ENCODE results near the gene TSPAN16.
"Not testable (repeated sequence)": the region's sequence is repeated elsewhere in the genome, so short reads cannot be mapped to it uniquely, and the experiment has no call there.

TSPAN16 gene

GRCh38 chr19:11347546-11348039 lies 51.6 kb downstream of the TSPAN16 start:
- Histone ChIP-seq H2BK120ac (ENCODE audit: insufficient read depth, low read length, poor library complexity) (no peak overlapping the region), H3K4me2 (ENCODE audit: low read length) (no peak overlapping the region), H3K4ac (ENCODE audit: low read depth, low read length) (no peak overlapping the region), H4K91ac (ENCODE audit: low read depth, low read length) (no peak overlapping the region), H4K12ac (ENCODE audit: low read depth, low read length) (no peak overlapping the region), H2BK12ac (ENCODE audit: low read length) (no peak overlapping the region), H2AFZ (ENCODE audit: insufficient read depth, low read length, poor library complexity) (no peak overlapping the region), H3K4me1 (ENCODE audit: control insufficient read depth in 1 of 2, insufficient read depth in 2 of 2, low read length in 2 of 2) (peaks cover 6 to 7% of the 10 kb centered on the region in 2 experiments), H3K79me1 (ENCODE audit: low read length) (peaks cover 3% of the 10 kb centered on the region), H3K79me2 (ENCODE audit: control insufficient read depth, insufficient read depth, low read length, poor library complexity) (no peaks in the 10 kb centered on the region), H3K23ac (ENCODE audit: low read length) (no peak overlapping the region), H2AK5ac (ENCODE audit: low read length) (no peak overlapping the region), H2BK5ac (ENCODE audit: low read depth, low read length, poor library complexity) (no peak overlapping the region), H3K9me3 (ENCODE audit: insufficient read depth, low read depth, low read length) (peaks cover 11% of the 10 kb centered on the region), H3K27ac (ENCODE audit: low read depth, low read length) (no peak overlapping the region), H3K14ac (ENCODE audit: low read length) (no peak overlapping the region), H3K36me3 (ENCODE audit: control insufficient read depth in 1 of 2, insufficient read depth in 2 of 2, low read length in 2 of 2) (no peaks in the 10 kb centered on the region), H3K9ac (ENCODE audit: low read length) (no peak overlapping the region), H3K4me3 (ENCODE audit: low read depth, low read length) (no peak overlapping the region), H3K27me3 (ENCODE audit: insufficient read depth, low read length) (no peaks in the 10 kb centered on the region), H3K18ac (ENCODE audit: low read length) (no peak overlapping the region), H4K8ac (ENCODE audit: low read depth, low read length) (no peak overlapping the region)
- no peak for DNase-seq
- WGBS (ENCODE audit: extremely low coverage, insufficient coverage, insufficient read length) = no CpG with 5 or more reads among the region's 7 CpGs

- H2BK120ac ChIP-seq (ENCODE audit: insufficient read depth, low read length, poor library complexity) = no peak overlapping the region
- H3K23ac ChIP-seq (ENCODE audit: low read length) = no peak overlapping the region
- H2AFZ ChIP-seq (ENCODE audit: insufficient read depth, low read length, poor library complexity) = no peak overlapping the region
- H4K91ac ChIP-seq (ENCODE audit: low read depth, low read length) = no peak overlapping the region
- DNase-seq = no peak
- no peak overlapping the region for H3K9ac ChIP-seq (ENCODE audit: low read length)
- no peak overlapping the region for H2BK5ac ChIP-seq (ENCODE audit: low read depth, low read length, poor library complexity)
- H3K4me3 ChIP-seq (ENCODE audit: low read depth, low read length) = no peak overlapping the region
- no peak overlapping the region for H3K27ac ChIP-seq (ENCODE audit: low read depth, low read length)
- peaks cover 3% of the 10 kb centered on the region for H3K79me1 ChIP-seq (ENCODE audit: low read length)
- H3K79me2 ChIP-seq (ENCODE audit: control insufficient read depth, insufficient read depth, low read length, poor library complexity) = no peaks in the 10 kb centered on the region
- H3K27me3 ChIP-seq (ENCODE audit: insufficient read depth, low read length) = no peaks in the 10 kb centered on the region
- H4K12ac ChIP-seq (ENCODE audit: low read depth, low read length) = no peak overlapping the region
- H2BK12ac ChIP-seq (ENCODE audit: low read length) = no peak overlapping the region
- H3K4me1 ChIP-seq (ENCODE audit: control insufficient read depth in 1 of 2, insufficient read depth in 2 of 2, low read length in 2 of 2) = peaks cover 6 to 7% of the 10 kb centered on the region in 2 experiments
- no peak overlapping the region for H3K4me2 ChIP-seq (ENCODE audit: low read length)
- H2AK5ac ChIP-seq (ENCODE audit: low read length) = no peak overlapping the region
- H3K18ac ChIP-seq (ENCODE audit: low read length) = no peak overlapping the region
- no CpG with 5 or more reads among the region's 4 CpGs for WGBS (ENCODE audit: extremely low coverage, insufficient coverage, insufficient read length)
- no peak overlapping the region for H3K4ac ChIP-seq (ENCODE audit: low read depth, low read length)
- H3K36me3 ChIP-seq (ENCODE audit: control insufficient read depth in 1 of 2, insufficient read depth in 2 of 2, low read length in 2 of 2) = no peaks in the 10 kb centered on the region
- H3K9me3 ChIP-seq (ENCODE audit: insufficient read depth, low read depth, low read length) = peaks cover 11% of the 10 kb centered on the region
- H3K14ac ChIP-seq (ENCODE audit: low read length) = no peak overlapping the region
- no peak overlapping the region for H4K8ac ChIP-seq (ENCODE audit: low read depth, low read length)
These were observed 53.2 kb downstream of the TSPAN16 start for GRCh38 chr19:11349171-11349570.

GRCh38 chr19:11354102-11354501 lies 58.1 kb downstream of the TSPAN16 start:
- H3K9me3 ChIP-seq (ENCODE audit: insufficient read depth, low read depth, low read length); H2AK5ac ChIP-seq (ENCODE audit: low read length); H2AFZ ChIP-seq (ENCODE audit: insufficient read depth, low read length, poor library complexity); H3K23ac ChIP-seq (ENCODE audit: low read length); H3K4me2 ChIP-seq (ENCODE audit: low read length); H2BK12ac ChIP-seq (ENCODE audit: low read length); H2BK120ac ChIP-seq (ENCODE audit: insufficient read depth, low read length, poor library complexity); H4K12ac ChIP-seq (ENCODE audit: low read depth, low read length); H3K4me1 ChIP-seq (ENCODE audit: control insufficient read depth in 1 of 2, insufficient read depth in 2 of 2, low read length in 2 of 2); H3K14ac ChIP-seq (ENCODE audit: low read length); H3K18ac ChIP-seq (ENCODE audit: low read length); DNase-seq; H3K79me1 ChIP-seq (ENCODE audit: low read length); H4K8ac ChIP-seq (ENCODE audit: low read depth, low read length); H3K4me3 ChIP-seq (ENCODE audit: low read depth, low read length); H3K9ac ChIP-seq (ENCODE audit: low read length); H3K36me3 ChIP-seq (ENCODE audit: control insufficient read depth in 1 of 2, insufficient read depth in 2 of 2, low read length in 2 of 2); H3K4ac ChIP-seq (ENCODE audit: low read depth, low read length); H3K79me2 ChIP-seq (ENCODE audit: control insufficient read depth, insufficient read depth, low read length, poor library complexity); H3K27me3 ChIP-seq (ENCODE audit: insufficient read depth, low read length); H3K27ac ChIP-seq (ENCODE audit: low read depth, low read length); H4K91ac ChIP-seq (ENCODE audit: low read depth, low read length); H2BK5ac ChIP-seq (ENCODE audit: low read depth, low read length, poor library complexity): not testable (repeated sequence)
- WGBS (ENCODE audit: extremely low coverage, insufficient coverage, insufficient read length) = no CpG with 5 or more reads among the region's 4 CpGs

GRCh38 chr19:11355160-11356073 lies 59.5 kb downstream of the TSPAN16 start, which contains the start of gene PLPPR2:
Gene PLPPR2, plus strand, starts transcription at chr19:11355432. Its CDS starts 2,242 bp downstream, at chr19:11357674.
- Histone ChIP-seq H3K14ac (ENCODE audit: low read length) (no peak within 1 kb of the TSS), H3K4me1 (ENCODE audit: control insufficient read depth in 1 of 2, insufficient read depth in 2 of 2, low read length in 2 of 2) (peaks cover 0 to 6% of the 10 kb centered on the region in 2 experiments), H2AK5ac (ENCODE audit: low read length) (no peak within 1 kb of the TSS), H3K79me1 (ENCODE audit: low read length) (no peaks in the 10 kb centered on the region), H3K23ac (ENCODE audit: low read length) (no peak within 1 kb of the TSS), H3K36me3 (ENCODE audit: control insufficient read depth in 1 of 2, insufficient read depth in 2 of 2, low read length in 2 of 2) (no peaks in the 10 kb centered on the region), H3K4ac (ENCODE audit: low read depth, low read length) (no peak within 1 kb of the TSS), H4K8ac (ENCODE audit: low read depth, low read length) (peak within 1 kb of the TSS; percentile 68), H2AFZ (ENCODE audit: insufficient read depth, low read length, poor library complexity) (no peak within 1 kb of the TSS), H4K91ac (ENCODE audit: low read depth, low read length) (no peak within 1 kb of the TSS), H3K79me2 (ENCODE audit: control insufficient read depth, insufficient read depth, low read length, poor library complexity) (no peaks in the 10 kb centered on the region), H3K9me3 (ENCODE audit: insufficient read depth, low read depth, low read length) (peaks cover 6% of the 10 kb centered on the region), H2BK120ac (ENCODE audit: insufficient read depth, low read length, poor library complexity) (no peak within 1 kb of the TSS), H3K18ac (ENCODE audit: low read length) (no peak within 1 kb of the TSS), H2BK5ac (ENCODE audit: low read depth, low read length, poor library complexity) (no peak within 1 kb of the TSS), H3K9ac (ENCODE audit: low read length) (no peak within 1 kb of the TSS), H4K12ac (ENCODE audit: low read depth, low read length) (no peak within 1 kb of the TSS), H2BK12ac (ENCODE audit: low read length) (no peak within 1 kb of the TSS), H3K27me3 (ENCODE audit: insufficient read depth, low read length) (no peaks in the 10 kb centered on the region), H3K4me2 (ENCODE audit: low read length) (peak within 1 kb of the TSS; percentile 60), H3K4me3 (ENCODE audit: low read depth, low read length) (peak within 1 kb of the TSS; percentile 44), H3K27ac (ENCODE audit: low read depth, low read length) (no peak within 1 kb of the TSS)
- no CpG with 5 or more reads among the region's 62 CpGs for WGBS (ENCODE audit: extremely low coverage, insufficient coverage, insufficient read length)
- peak; percentile 88 to 93 for DNase-seq
